IPS-15b (cell line): ENCODE measurements around the gene GCAT.

Source experiments
- H3K27me3 ChIP-seq: one replicate; pipeline ENCODE4 v1.6.1; 2013; ENCODE audit warnings: low read length; ENCODE audit not compliant: control insufficient read depth, insufficient read depth
- H3K36me3 ChIP-seq: one replicate; pipeline ENCODE4 v1.6.1; 2013; ENCODE audit warnings: low read length; ENCODE audit not compliant: control insufficient read depth, insufficient read depth
- H3K4me1 ChIP-seq: one replicate; pipeline ENCODE4 v1.6.1; 2013; ENCODE audit warnings: mild to moderate bottlenecking, low read length; ENCODE audit not compliant: control insufficient read depth, insufficient read depth
- H3K4me3 ChIP-seq: one replicate; pipeline ENCODE4 v1.5.1; 2013; ENCODE audit warnings: low read depth, low read length
- H3K9ac ChIP-seq: one replicate; pipeline ENCODE4 v1.6.1; 2013; ENCODE audit warnings: low read depth, mild to moderate bottlenecking, low read length
- H3K9me3 ChIP-seq: one replicate; pipeline ENCODE4 v1.6.1; 2013; ENCODE audit warnings: mild to moderate bottlenecking, low read length; ENCODE audit not compliant: control insufficient read depth, insufficient read depth

GCAT gene

DNA sequence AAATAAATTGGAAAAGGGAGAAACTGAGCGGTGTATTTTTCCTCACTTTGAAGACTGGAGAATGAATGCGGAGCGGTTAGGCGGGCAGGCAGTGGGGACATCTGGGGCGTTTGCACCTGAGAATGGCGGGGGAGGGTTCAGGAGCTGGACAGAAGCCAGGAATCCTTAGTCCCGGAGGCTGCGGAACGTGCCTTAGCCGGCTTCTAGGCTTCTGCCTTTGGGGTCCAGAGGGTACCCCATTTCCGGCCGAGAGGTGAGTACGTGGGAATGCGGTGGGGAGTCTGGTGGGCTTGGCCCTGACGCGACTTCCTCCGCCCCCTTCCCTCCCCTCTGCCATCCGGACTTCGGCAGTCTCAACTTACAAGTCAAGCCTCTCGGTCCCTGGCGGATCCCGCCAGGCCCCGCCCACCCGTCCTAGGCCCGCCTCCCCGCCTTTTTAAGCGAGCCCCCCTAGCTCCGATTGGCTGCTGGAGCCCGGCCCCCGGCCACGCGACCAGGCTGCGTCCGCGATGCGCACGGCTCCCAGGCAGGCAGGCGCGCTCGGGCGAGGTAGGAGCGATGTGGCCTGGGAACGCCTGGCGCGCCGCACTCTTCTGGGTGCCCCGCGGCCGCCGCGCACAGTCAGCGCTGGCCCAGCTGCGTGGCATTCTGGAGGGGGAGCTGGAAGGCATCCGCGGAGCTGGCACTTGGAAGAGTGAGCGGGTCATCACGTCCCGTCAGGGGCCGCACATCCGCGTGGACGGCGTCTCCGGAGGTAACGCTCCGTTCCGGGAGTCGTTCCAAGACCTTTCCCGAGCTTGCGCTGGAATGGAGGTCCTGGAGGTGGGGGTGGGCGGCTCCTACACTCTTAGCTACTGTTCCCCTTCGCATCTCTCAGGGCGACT, at the start of gene GCAT:
Gene GCAT, plus strand, starts transcription at position 525 of the 884 bp plus-strand sequence. Its CDS starts 34 bp downstream, at position 559.
- H3K9ac ChIP-seq = peak within 1 kb of the TSS; percentile 76
- H3K4me3 ChIP-seq = peak within 1 kb of the TSS; percentile 92
- H3K36me3 ChIP-seq = no peaks in the 10 kb centered on the region
- H3K9me3 ChIP-seq = no peaks in the 10 kb centered on the region
- H3K27me3 ChIP-seq = peaks cover 43% of the 10 kb centered on the region
- H3K4me1 ChIP-seq = no peaks in the 10 kb centered on the region

DNA sequence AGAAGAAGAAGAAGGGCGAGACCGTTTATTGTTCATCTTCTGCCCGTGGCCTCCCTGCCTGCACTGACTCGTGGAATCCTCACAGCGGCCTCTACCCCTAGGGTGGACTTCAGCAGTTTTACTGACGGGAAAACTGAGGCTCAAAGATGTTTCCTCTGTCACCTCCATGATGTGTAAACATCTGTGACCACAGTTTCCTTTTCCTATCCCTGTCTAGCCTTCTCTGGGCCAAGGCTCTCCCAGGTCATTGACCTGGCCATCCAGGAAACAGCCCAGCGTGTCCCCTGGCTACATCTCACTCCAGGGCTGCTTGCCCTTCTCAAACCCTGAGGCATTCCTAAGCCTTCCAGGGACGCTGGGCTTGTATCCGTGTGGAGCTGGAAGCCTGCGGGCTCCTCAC, 49.0 kb upstream of the GCAT start:
- H3K36me3 ChIP-seq = peaks cover 34% of the 10 kb centered on the region
- H3K9ac ChIP-seq = no peak overlapping the region
- H3K27me3 ChIP-seq = no peaks in the 10 kb centered on the region
- H3K4me3 ChIP-seq = no peak overlapping the region
- H3K9me3 ChIP-seq = no peaks in the 10 kb centered on the region
- no peaks in the 10 kb centered on the region for H3K4me1 ChIP-seq

DNA sequence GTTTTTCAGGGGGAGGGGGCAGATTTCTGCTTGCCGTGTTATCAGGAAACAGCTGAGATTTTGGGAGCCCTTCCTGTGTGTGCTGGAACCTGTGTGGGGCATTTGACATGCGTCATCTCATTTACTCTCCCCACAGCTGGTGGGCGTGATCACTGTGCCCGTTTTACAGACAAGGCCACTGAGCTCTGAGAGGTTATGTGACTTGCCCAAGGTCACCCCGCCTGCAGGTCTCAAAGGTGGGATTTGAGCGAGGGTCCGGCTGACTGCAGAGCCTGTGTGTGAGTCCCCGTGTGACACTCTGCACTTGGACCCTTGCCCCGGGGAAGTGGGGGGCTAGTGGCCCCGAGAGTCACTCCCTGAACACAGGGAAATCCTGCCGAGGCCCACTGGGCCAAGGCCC, 48.5 kb upstream of the GCAT start:
- Histone ChIP-seq H3K9ac (no peak overlapping the region), H3K36me3 (peaks cover 34% of the 10 kb centered on the region), H3K9me3 (no peaks in the 10 kb centered on the region), H3K4me3 (no peak overlapping the region), H3K27me3 (no peaks in the 10 kb centered on the region), H3K4me1 (no peaks in the 10 kb centered on the region)

DNA sequence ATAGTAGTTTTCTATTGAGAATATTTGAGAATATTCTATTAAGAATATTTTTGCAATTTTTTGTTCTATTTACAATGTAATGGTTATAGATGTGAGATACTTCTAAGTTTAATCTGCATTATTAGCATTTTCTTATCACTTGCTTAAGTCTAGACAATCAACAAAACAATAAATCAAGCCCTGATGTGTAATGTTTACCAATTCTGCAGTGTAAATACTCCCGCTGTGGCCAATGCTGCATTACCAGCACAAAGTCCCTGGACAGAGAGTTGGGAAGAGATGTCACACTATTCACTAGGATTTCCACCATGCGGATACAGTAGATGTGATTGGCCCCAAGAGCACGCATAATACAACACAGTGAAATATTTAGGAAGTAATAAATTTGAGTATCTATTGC, 47.6 kb upstream of the GCAT start:
- no peaks in the 10 kb centered on the region for H3K9me3 ChIP-seq
- no peak overlapping the region for H3K4me3 ChIP-seq
- no peaks in the 10 kb centered on the region for H3K27me3 ChIP-seq
- H3K4me1 ChIP-seq = no peaks in the 10 kb centered on the region
- H3K36me3 ChIP-seq = peaks cover 26% of the 10 kb centered on the region
- H3K9ac ChIP-seq = no peak overlapping the region

DNA sequence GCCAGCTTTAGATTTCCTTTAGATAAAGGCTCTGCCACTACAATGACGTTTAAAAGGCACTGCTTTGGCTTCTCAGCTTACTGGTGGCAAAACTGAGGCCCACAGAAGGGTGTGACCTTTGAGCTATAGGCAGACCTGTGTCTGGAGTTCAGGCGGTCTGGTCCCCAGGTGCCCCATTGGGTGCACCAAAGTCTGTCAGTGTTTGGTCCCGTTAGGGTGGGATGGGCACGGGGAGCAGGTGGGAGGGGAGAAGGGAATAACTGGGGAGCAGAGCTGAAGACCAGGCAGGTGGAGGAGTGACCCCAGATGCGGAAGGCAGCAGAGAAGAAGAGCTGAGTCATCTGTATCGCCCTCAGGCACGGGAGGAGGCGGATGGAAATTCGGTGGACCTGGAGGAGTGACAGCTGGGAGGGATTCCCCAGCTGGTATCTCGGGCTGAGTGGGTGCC, 45.3 kb upstream of the GCAT start:
- H3K9me3 ChIP-seq = no peaks in the 10 kb centered on the region
- no peaks in the 10 kb centered on the region for H3K27me3 ChIP-seq
- H3K36me3 ChIP-seq = peaks cover 11% of the 10 kb centered on the region
- no peak overlapping the region for H3K4me3 ChIP-seq
- no peaks in the 10 kb centered on the region for H3K4me1 ChIP-seq
- no peak overlapping the region for H3K9ac ChIP-seq

DNA sequence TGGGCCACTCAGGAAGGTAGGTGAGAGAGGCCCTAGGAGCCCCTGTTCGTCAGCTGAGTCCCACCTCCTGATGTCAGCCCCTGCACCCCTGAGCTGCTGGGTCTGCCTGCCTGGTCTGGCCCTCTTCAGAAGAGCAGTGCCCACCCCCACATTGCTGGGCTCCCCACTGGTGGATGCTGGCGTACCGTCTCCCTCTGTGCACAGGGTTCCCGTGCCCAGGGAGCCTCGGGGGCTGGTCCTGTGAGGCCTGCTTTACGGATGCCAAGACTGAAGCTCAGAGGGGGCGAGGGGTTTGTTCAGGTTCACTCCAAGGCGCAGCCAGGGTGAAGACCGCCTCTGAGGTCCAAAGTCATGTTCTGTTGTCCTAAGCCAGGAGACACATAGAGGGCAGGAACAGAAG, 44.7 kb upstream of the GCAT start:
- Histone ChIP-seq H3K9me3 (no peaks in the 10 kb centered on the region), H3K36me3 (peaks cover 11% of the 10 kb centered on the region), H3K4me1 (no peaks in the 10 kb centered on the region), H3K4me3 (no peak overlapping the region), H3K27me3 (no peaks in the 10 kb centered on the region), H3K9ac (no peak overlapping the region)

DNA sequence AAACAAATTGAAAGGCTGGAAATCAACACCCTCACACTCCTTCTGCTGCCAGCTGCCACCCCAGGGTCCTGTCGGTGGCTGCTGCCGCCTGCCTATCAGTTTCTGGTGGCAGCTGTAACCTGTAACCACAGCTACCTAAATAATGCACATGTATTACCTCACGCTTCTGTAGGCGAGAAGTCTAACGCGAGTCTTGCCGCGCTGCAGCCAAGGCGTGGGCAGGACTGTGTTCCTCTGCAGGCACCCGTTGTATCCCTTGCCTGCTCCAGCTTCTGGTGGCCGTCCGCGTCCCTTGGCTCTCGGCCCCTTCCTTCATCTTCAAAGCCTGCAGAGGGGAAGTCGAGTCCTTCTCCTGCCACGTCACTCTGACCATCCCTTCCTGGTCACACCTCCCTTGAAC, 44.1 kb upstream of the GCAT start:
- Histone ChIP-seq H3K4me1 (no peaks in the 10 kb centered on the region), H3K9ac (no peak overlapping the region), H3K4me3 (no peak overlapping the region), H3K36me3 (peaks cover 10% of the 10 kb centered on the region), H3K27me3 (no peaks in the 10 kb centered on the region), H3K9me3 (peaks cover 3% of the 10 kb centered on the region)

DNA sequence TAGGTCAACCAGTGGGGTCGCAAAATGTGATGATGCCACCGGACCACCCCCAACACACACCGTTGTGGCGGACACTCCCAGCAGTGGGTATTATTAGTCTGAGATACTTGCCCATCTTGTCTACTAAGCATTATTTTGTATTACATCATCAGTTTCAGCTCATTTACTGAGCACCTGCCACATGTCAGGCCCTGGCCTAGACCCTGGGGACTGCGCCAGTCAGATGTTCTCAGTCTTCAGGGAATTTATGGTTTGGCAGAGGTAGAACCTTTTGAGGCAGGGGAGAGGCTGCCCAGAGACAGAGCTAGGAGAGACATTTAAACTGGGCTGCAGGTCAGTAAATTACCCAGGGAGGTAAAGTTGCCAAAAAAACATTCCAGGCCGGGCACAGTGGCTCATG, 43.1 kb upstream of the GCAT start:
- Histone ChIP-seq H3K9me3 (peaks cover 3% of the 10 kb centered on the region), H3K27me3 (no peaks in the 10 kb centered on the region), H3K9ac (no peak overlapping the region), H3K4me3 (no peak overlapping the region), H3K36me3 (peaks cover 6% of the 10 kb centered on the region), H3K4me1 (no peaks in the 10 kb centered on the region)

DNA sequence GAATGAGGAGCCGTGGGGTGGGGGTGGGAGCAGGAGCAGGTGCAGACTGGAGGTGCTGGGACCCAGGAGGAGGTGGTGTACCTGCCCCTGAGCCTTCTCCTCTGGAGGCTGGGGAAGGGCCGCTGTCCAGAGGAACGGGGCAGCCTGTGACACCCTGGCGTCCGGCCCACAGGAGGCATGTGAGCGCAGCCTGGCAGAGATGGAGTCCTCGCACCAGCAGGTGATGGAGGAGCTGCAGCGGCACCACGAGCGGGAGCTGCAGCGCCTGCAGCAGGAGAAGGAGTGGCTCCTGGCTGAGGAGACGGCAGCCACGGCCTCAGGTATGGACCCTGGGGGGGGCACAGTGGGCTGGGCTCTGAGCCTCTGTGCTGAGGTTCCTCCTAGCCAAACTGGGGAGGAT, 42.2 kb upstream of the GCAT start:
- Histone ChIP-seq H3K4me3 (no peak overlapping the region), H3K9me3 (peaks cover 3% of the 10 kb centered on the region), H3K36me3 (peaks cover 6% of the 10 kb centered on the region), H3K27me3 (no peaks in the 10 kb centered on the region), H3K9ac (no peak overlapping the region), H3K4me1 (no peaks in the 10 kb centered on the region)

DNA sequence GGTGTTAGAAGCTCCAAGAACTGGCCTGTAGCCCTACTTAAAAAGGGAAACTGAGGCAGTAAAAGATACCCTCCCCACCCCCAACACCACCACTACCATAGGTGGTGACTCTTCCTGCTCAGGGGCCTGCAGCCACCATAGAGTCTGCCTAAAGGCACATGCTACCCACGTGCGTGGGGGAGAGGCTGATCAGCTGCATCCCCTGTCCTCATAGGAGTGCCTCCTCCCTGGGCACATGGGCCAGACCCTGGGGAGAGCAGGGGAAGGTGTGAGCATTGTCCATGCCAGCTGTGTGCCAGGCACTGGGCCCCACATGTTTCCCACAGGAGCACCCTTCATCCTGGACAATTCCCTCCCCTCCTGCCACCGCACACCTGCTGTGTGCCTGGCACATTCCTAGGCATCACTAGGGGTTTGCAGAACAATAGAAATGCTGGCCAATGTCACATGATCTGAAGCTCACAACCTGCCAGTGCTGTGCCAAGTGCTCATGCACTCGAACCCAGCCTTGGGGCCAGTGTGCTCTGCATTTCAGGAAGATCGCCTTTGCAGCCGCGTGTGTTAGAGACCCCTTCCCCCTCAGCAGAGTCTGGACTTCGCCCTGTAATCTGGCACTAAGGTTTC, 41.7 kb upstream of the GCAT start:
- Histone ChIP-seq H3K27me3 (no peaks in the 10 kb centered on the region), H3K4me3 (no peak overlapping the region), H3K36me3 (peaks cover 6% of the 10 kb centered on the region), H3K9ac (no peak overlapping the region), H3K9me3 (peaks cover 3% of the 10 kb centered on the region), H3K4me1 (no peaks in the 10 kb centered on the region)

DNA sequence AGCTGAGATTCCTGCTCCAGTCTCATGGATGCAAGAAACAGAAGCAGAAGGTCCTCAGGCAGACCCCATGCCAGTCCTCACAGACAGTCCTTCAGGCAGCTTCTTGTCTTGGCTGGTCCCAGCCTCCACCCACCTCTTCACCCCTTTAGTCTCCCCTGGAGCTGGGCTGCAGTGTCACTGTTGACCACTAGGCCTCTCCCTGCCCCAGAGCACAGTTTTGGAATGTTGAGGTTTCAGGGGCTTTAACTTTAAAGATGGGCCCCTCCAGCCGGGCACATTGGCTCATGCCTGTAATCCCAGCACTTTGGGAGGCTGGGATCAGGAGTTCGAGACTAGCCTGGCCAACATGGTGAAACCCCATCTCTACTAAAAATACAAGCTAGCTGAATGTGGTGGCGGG, 39.5 kb upstream of the GCAT start:
- Histone ChIP-seq H3K27me3 (no peaks in the 10 kb centered on the region), H3K36me3 (peaks cover 17% of the 10 kb centered on the region), H3K9ac (no peak overlapping the region), H3K9me3 (peaks cover 3% of the 10 kb centered on the region), H3K4me1 (no peaks in the 10 kb centered on the region), H3K4me3 (no peak overlapping the region)

DNA sequence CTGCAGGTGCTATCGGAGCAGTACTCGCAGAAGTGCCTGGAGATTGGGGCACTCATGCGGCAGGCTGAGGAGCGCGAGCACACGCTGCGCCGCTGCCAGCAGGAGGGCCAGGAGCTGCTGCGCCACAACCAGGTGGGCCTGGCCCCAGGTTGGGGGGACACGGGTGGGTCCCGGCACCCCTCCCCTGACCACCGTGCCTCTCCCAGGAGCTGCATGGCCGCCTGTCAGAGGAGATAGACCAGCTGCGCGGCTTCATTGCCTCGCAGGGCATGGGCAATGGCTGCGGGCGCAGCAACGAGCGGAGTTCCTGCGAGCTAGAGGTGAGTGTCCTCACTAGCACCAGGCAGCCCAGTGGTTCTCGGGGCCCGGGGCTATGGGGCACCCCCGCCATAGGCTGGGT, 38.7 kb upstream of the GCAT start:
- Histone ChIP-seq H3K27me3 (no peaks in the 10 kb centered on the region), H3K9ac (no peak overlapping the region), H3K36me3 (peaks cover 20% of the 10 kb centered on the region)

More for the DNA sequence above, 38.7 kb upstream of the GCAT start:
- Histone ChIP-seq H3K4me3 (no peak overlapping the region), H3K4me1 (no peaks in the 10 kb centered on the region), H3K9me3 (peaks cover 3% of the 10 kb centered on the region)
